ENCODE data around the gene USP12.
"Not testable (repeated sequence)": the region's sequence is repeated elsewhere in the genome, so short reads cannot be mapped to it uniquely, and the experiment has no call there.

The USP12 gene

GRCh38 chr13:27147530-27148170, 24.0 kb downstream of the USP12 start:
- FAIRE-seq: no peak

DNA sequence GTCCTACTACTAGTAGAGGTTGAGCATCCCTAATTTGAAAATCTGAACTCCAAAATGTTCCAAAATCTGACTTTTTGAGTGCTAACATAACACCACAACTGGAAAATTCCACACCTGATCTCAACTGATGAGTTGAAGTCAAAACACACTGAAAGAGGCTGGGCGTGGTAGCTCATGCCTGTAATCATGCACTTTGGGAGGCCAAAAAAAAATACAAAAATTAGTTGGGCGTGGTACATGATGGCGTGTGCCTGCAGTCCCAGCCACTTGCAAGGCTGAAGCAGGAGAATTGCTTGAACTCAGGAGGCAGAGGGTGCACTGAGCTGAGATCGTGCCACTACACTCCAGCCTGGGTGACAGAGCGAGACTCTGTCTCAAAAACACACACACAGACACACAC, 29.9 kb downstream of the USP12 start:
- no peak for FAIRE-seq

GRCh38 chr13:27141159-27141558, 30.5 kb downstream of the USP12 start:
- FAIRE-seq: not testable (repeated sequence)

DNA sequence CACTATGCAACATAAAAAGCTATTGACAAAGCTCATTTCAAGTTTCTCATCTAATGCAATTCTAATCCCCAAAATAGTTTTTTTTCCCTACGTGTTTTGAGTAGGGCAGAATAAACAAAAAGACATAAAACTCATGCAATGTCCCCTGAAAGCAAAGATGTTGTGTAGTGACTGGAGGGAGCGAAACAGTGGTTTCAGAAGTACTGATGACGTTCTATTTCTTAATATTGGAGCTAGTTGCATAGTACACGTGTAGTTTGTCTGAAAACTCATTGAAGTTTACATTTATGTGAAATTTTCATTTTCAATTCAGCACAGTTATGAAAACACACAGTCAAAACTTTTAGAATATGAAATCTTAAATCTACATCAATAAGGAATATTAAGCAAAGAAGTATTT, 31.6 kb downstream of the USP12 start:
- no peak for FAIRE-seq

GRCh38 chr13:27139565-27139964, 32.0 kb downstream of the USP12 start:
- no peak for FAIRE-seq

- no peak for FAIRE-seq
Measured at GRCh38 chr13:27138457-27139093, 33.0 kb downstream of the USP12 start.

DNA sequence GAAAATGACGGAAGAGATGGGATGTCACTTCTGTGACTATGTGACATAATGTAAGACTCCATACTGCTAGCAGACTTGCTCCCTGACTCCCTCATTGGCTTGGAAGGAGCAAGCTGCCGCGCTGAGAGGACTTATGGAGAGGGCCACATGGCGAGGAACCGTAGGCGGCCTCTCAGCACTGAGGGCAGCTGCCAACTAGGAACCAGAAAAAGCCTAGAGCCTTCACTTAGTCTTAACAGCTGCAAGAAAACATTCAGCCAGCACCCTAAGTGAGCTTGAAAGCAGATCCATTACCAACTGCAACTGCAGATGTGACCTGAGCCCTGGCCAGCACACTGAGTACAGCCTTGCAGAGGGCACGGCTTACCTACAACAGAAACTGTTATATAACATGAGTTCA, 33.9 kb downstream of the USP12 start:
- no peak for FAIRE-seq

GRCh38 chr13:27135023-27135422, 36.6 kb downstream of the USP12 start:
- FAIRE-seq: no peak

DNA sequence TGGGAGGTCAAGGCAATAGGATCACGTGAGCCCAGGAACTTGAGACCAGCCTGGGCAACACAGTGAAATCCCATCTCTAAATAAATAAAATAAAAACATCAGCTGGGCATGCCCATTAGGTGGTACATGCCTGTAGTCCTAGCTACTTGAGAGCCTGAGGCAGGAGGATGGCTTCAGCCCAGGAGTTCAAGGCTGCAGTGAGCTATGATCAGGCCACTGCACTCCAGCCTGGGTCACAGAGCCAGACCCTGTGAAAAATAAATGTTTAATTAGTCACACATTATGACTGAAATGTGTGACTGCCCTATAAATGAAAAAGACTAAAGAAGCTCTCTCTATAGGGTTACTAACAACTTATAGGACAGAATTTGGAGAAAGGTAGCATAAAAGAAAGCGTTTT, 37.7 kb downstream of the USP12 start:
- no peak for FAIRE-seq

- FAIRE-seq: no peak
Measured at GRCh38 chr13:27132538-27132937, 39.1 kb downstream of the USP12 start.

GRCh38 chr13:27131906-27132305, 39.7 kb downstream of the USP12 start:
- no peak for FAIRE-seq

GRCh38 chr13:27130979-27131623, 40.5 kb downstream of the USP12 start:
- no peak for FAIRE-seq

GRCh38 chr13:27130223-27130978, 41.2 kb downstream of the USP12 start:
- FAIRE-seq: no peak

GRCh38 chr13:27128825-27129627, 42.6 kb downstream of the USP12 start:
- no peak for FAIRE-seq

DNA sequence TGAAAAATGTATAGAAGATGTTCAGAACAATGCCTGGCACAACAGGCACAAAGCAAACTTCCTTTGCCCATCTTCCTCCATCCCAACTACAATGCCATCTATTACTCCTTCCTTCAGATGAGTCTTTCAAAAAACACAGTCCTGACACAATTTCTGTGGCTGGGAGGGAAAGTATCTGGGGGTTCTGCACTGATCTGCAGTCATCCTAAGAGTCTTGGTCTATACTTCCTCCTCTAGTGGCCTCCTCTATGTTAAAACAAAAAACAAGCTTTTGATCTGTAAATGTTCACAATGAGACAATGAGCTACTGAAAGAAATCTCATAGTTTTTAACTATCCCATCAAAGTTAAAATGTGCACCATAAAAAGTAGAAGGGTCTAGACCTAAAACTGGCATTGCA, 44.8 kb downstream of the USP12 start:
- no peak for FAIRE-seq

- FAIRE-seq: no peak
Measured at GRCh38 chr13:27125357-27126282, 46.0 kb downstream of the USP12 start.

DNA sequence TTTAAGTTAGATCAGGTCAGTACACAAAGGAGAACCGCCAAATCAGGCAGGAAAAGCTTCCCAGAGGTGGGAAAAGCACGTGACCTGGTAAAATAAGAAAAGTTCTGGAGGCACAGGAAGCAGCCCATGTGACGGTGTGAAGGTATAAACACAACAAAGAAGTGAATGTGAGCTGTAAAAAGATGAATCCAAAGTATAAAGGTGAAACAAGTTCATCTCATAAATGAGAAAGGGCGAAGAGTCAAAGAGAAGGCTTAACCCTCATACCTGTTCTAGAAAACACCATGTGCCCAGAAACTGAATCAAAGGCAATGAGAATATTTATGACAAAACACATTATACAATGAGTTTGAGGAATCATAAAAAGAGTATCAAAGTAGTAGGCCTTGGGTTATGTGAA, 47.0 kb downstream of the USP12 start:
- no peak for FAIRE-seq

DNA sequence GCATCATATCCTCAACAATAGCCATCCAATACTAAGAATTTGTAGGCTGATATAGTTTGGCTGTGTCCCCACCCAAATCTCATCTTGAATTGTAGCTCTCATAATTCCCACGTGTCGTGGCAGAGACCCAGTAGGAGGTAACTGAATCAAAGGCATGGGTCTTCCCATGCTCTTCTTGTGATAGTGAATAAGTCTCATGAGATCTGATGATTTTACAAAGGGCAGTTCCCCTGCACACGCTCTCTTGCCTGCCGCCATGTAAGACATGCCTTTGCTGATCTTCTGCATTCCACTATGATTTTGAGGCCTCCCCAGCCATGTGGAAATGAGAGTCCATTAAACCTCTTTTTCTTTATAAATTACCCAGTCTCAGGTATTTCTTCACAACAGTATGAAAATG, 48.2 kb downstream of the USP12 start:
- not testable (repeated sequence) for FAIRE-seq

- no peak for FAIRE-seq
Measured at GRCh38 chr13:27122036-27122435, 49.6 kb downstream of the USP12 start.

DNA sequence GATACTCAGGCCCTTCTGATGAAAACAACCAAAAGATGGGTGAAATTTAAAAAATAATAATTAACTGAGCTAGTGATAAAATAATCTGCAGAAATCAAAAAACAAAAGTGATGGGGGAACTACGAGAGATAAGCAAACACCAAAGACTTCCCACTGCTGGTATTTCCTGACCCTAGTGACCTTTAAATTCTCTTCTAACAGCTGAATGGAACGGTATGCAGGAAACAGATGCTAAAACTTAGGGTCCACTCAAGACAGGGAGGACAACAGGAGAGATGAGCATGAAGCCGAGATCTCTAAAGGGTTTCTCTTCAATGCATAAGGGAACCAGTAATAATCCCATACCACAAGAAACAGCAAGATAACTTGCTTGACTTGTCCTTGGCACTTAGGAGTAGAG, 50.8 kb downstream of the USP12 start:
- FAIRE-seq: no peak

- FAIRE-seq: no peak
Measured at GRCh38 chr13:27120011-27120410, 51.6 kb downstream of the USP12 start.

Data from A204.1 (cell line).